A549 treated with Mapracorat at 1 μM for 4 hours (cell line): Measurements from ENCODE around the gene IGF2. TPM values are rescaled to one million over a fixed set of nuclear protein-coding genes. Genes with fewer than 3 reads are reported as not detected.

Source experiments
- total RNA-seq: library from RNA; stranded (reverse); fragments of 200-300 nt; extraction: Qiagen RNA extraction; gene quantifications from 5 replicates; pipeline ENCODE4 v1.2.3, GENCODE V29; 2022

The IGF2 gene
- 2.0 to 2.5 TPM (median 2.3 TPM) in 5 replicates for total RNA-seq

GRCh38 chr11:2139123-2139521 lies at the start of gene IGF2:
IGF2 (minus strand) TSS chr11:2139389; CDS start chr11:2135523, 3,866 bp downstream.

GRCh38 chr11:2171591-2172003 lies 32.4 kb upstream of the IGF2 start, which contains the start of gene TH:
TH (minus strand) TSS chr11:2171815; CDS start chr11:2171786, 29 bp downstream.

GRCh38 chr11:2160736-2161259 lies 21.6 kb upstream of the IGF2 start, which contains the start of gene INS:
INS (minus strand) TSS chr11:2161209; CDS start chr11:2160971, 238 bp downstream.

Other genes starting within 250 kb of the IGF2 start
- gene PRR33, start 247.5 kb downstream of the IGF2 start, total RNA-seq: not detected in 5 replicates
- gene TNNT3, start 219.7 kb downstream of the IGF2 start, total RNA-seq: 0.24 TPM in 1 of 5 replicates, not detected in the others
- gene MRPL23, start 192.1 kb downstream of the IGF2 start, total RNA-seq: 142 to 159 TPM (median 154 TPM) in 5 replicates
- gene H19, start 141.5 kb downstream of the IGF2 start, total RNA-seq: 8.2 to 16.8 TPM (median 14.6 TPM) in 5 replicates
- not detected in 5 replicates for gene INS, start 21.8 kb upstream of the IGF2 start, total RNA-seq
- gene TH, start 32.4 kb upstream of the IGF2 start, total RNA-seq: 0.11 to 0.35 TPM (median 0.22 TPM) in 3 of 5 replicates, not detected in the others
- 0.09 TPM in 1 of 5 replicates, not detected in the others for gene ASCL2, start 131.2 kb upstream of the IGF2 start, total RNA-seq
- not detected in 5 replicates for gene C11orf21, start 162.5 kb upstream of the IGF2 start, total RNA-seq
- not detected in 5 replicates for gene TSPAN32, start 162.6 kb upstream of the IGF2 start, total RNA-seq
- 301 to 411 TPM (median 383 TPM) in 5 replicates for gene CD81, start 237.9 kb upstream of the IGF2 start, total RNA-seq